ENCODE data around the gene RSPH10B2. TPM values are rescaled to one million over a fixed set of nuclear protein-coding genes. Genes with fewer than 3 reads are reported as not detected.
A peak's percentile ranks its signal among the peaks of the same experiment; 100 is the strongest.
"Not testable (repeated sequence)": the region's sequence is repeated elsewhere in the genome, so short reads cannot be mapped to it uniquely, and the experiment has no call there.

The RSPH10B2 gene
- total RNA-seq, 1 donor from 2014 or later: 0.27 TPM

- Mint-ChIP-seq H3K4me3 (ENCODE audit: unreplicated experiment) (no peak overlapping the region), H3K4me1 (ENCODE audit: low read depth) (no peaks in the 10 kb centered on the region), H3K27ac (ENCODE audit: unreplicated experiment) (no peak overlapping the region), H3K36me3 (ENCODE audit: low read depth) (peaks cover 2% of the 10 kb centered on the region), H3K9me3 (ENCODE audit: low read depth) (no peaks in the 10 kb centered on the region), H3K27me3 (ENCODE audit: low read depth) (peaks cover 14% of the 10 kb centered on the region)
- no peak for DNase-seq (ENCODE audit: low spot score)
- no peak for TF ChIP-seq CTCF (IDR thresholded peaks at IDR 0.05)
These were observed 39.5 kb upstream of the RSPH10B2 start for GRCh38 chr7:6714360-6714759.

- H3K27me3 Mint-ChIP-seq (ENCODE audit: low read depth): peaks cover 17% of the 10 kb centered on the region
- H3K36me3 Mint-ChIP-seq (ENCODE audit: low read depth); DNase-seq (ENCODE audit: low spot score); H3K4me1 Mint-ChIP-seq (ENCODE audit: low read depth); H3K4me3 Mint-ChIP-seq (ENCODE audit: unreplicated experiment); H3K27ac Mint-ChIP-seq (ENCODE audit: unreplicated experiment); H3K9me3 Mint-ChIP-seq (ENCODE audit: low read depth): not testable (repeated sequence)
These were observed 38.0 kb upstream of the RSPH10B2 start for GRCh38 chr7:6715898-6716297.

GRCh38 chr7:6718124-6718523 is 35.8 kb upstream of the RSPH10B2 start:
- Mint-ChIP-seq H3K9me3 (ENCODE audit: low read depth) (no peaks in the 10 kb centered on the region), H3K4me3 (ENCODE audit: unreplicated experiment) (no peak overlapping the region), H3K27me3 (ENCODE audit: low read depth) (peaks cover 22% of the 10 kb centered on the region), H3K4me1 (ENCODE audit: low read depth) (no peaks in the 10 kb centered on the region), H3K36me3 (ENCODE audit: low read depth) (peaks cover 2% of the 10 kb centered on the region), H3K27ac (ENCODE audit: unreplicated experiment) (no peak overlapping the region)
- no peak for TF ChIP-seq CTCF (IDR thresholded peaks at IDR 0.05)
- DNase-seq (ENCODE audit: low spot score): no peak

GRCh38 chr7:6724351-6724750 is 29.6 kb upstream of the RSPH10B2 start:
- H3K36me3 Mint-ChIP-seq (ENCODE audit: low read depth); H3K4me1 Mint-ChIP-seq (ENCODE audit: low read depth); H3K27ac Mint-ChIP-seq (ENCODE audit: unreplicated experiment); H3K9me3 Mint-ChIP-seq (ENCODE audit: low read depth); H3K4me3 Mint-ChIP-seq (ENCODE audit: unreplicated experiment); H3K27me3 Mint-ChIP-seq (ENCODE audit: low read depth); DNase-seq (ENCODE audit: low spot score): not testable (repeated sequence)

GRCh38 chr7:6725003-6725402 is 28.9 kb upstream of the RSPH10B2 start:
- no peak for DNase-seq (ENCODE audit: low spot score)
- Mint-ChIP-seq H3K27me3 (ENCODE audit: low read depth) (peaks cover 8% of the 10 kb centered on the region), H3K4me3 (ENCODE audit: unreplicated experiment) (no peak overlapping the region), H3K27ac (ENCODE audit: unreplicated experiment) (no peak overlapping the region), H3K9me3 (ENCODE audit: low read depth) (peaks cover 3% of the 10 kb centered on the region), H3K4me1 (ENCODE audit: low read depth) (peaks cover 5% of the 10 kb centered on the region), H3K36me3 (ENCODE audit: low read depth) (peaks cover 4% of the 10 kb centered on the region)
- no peak for TF ChIP-seq CTCF (IDR thresholded peaks at IDR 0.05)

GRCh38 chr7:6726341-6726740 is 27.6 kb upstream of the RSPH10B2 start:
- H3K4me3 Mint-ChIP-seq (ENCODE audit: unreplicated experiment); H3K36me3 Mint-ChIP-seq (ENCODE audit: low read depth); H3K27ac Mint-ChIP-seq (ENCODE audit: unreplicated experiment): not testable (repeated sequence)

GRCh38 chr7:6727663-6728062 is 26.2 kb upstream of the RSPH10B2 start:
- Mint-ChIP-seq H3K4me3 (ENCODE audit: unreplicated experiment) (no peak overlapping the region), H3K4me1 (ENCODE audit: low read depth) (peaks cover 23% of the 10 kb centered on the region), H3K36me3 (ENCODE audit: low read depth) (peaks cover 7% of the 10 kb centered on the region), H3K9me3 (ENCODE audit: low read depth) (peaks cover 3% of the 10 kb centered on the region), H3K27ac (ENCODE audit: unreplicated experiment) (no peak overlapping the region), H3K27me3 (ENCODE audit: low read depth) (peaks cover 1% of the 10 kb centered on the region)
- no peak for TF ChIP-seq CTCF (IDR thresholded peaks at IDR 0.05)
- no peak for DNase-seq (ENCODE audit: low spot score)

More at GRCh38 chr7:6726341-6726740, 27.6 kb upstream of the RSPH10B2 start:
- not testable (repeated sequence) for H3K9me3 Mint-ChIP-seq (ENCODE audit: low read depth); H3K27me3 Mint-ChIP-seq (ENCODE audit: low read depth); DNase-seq (ENCODE audit: low spot score)
- H3K4me1 Mint-ChIP-seq (ENCODE audit: low read depth): peaks cover 17% of the 10 kb centered on the region

- H3K9me3 Mint-ChIP-seq (ENCODE audit: low read depth); H3K27me3 Mint-ChIP-seq (ENCODE audit: low read depth); DNase-seq (ENCODE audit: low spot score): not testable (repeated sequence)
- Mint-ChIP-seq H3K4me1 (ENCODE audit: low read depth) (peaks cover 23% of the 10 kb centered on the region), H3K4me3 (ENCODE audit: unreplicated experiment) (peak overlapping the region; percentile 87), H3K27ac (ENCODE audit: unreplicated experiment) (peak overlapping the region; percentile 92), H3K36me3 (ENCODE audit: low read depth) (peaks cover 13% of the 10 kb centered on the region)
These were observed 24.9 kb upstream of the RSPH10B2 start for GRCh38 chr7:6728893-6729491.
